ENCODE results near the gene NUB1.

DNA sequence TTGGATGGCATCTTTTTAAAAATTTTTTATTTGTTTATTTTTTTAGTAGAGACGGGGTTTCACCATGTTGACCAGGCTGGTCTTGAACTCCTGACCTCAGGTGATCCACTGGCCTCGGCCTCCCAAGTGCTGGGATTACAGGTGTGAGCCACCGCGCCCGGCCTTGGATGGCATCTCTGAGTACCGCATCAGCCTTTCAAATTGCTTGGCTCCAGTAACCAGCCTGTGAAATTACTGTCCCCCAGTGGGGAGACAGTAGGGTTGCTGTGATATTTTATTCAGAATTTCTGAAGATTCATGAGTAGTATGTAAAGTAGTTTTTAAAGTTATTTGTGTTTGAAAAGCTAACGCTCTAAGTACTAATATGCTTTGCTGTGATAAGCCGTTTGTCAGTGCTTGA is 1.2 kb downstream of the NUB1 start:
- TF ChIP-seq CTCF (IDR thresholded peaks at IDR 0.05) (no peak), POLR2A (IDR thresholded peaks at IDR 0.05) (no peak)
